A673 (cell line): ENCODE measurements around the gene ARHGAP35. TPM values are rescaled to one million over a fixed set of nuclear protein-coding genes. Genes with fewer than 3 reads are reported as not detected.

Experiments
- BruUV-seq: library from RNA; stranded (reverse); fragments of 400-500 nt; replicated peaks from 2 replicates; lab custom pipeline; 2021; lab: Mats Ljungman, UMichigan
- CTCF ChIA-PET: fragments of 300-600 bp; sonication (Branson Sonifier 250); formaldehyde crosslinking; loops from one replicate; lab custom pipeline; 2022; ENCODE audit warnings: antibody characterized with exemption; lab: Charles Lee
- POLR2A ChIA-PET: fragments of 300-600 bp; sonication (Branson Sonifier 250); formaldehyde crosslinking; loops from one replicate; lab custom pipeline; 2022; ENCODE audit warnings: antibody characterized with exemption; ENCODE audit not compliant: low non-redundant PET; lab: Charles Lee
- DNase-seq: peaks from one replicate; pipeline ENCODE4 v3.0.0-alpha.2; 2015; ENCODE audit warnings: low spot score
- H3K27ac ChIP-seq: fragments of 200-600 bp; sonication (generic); 2 replicates; pipeline ENCODE4 v1.5.1; 2016; ENCODE audit warnings: mixed run types, low read depth, mild to moderate bottlenecking, mixed read lengths, antibody characterized with exemption, low read length; ENCODE audit not compliant: poor library complexity, severe bottlenecking
- H3K27me3 ChIP-seq: fragments of 200-600 bp; sonication (generic); replicated peaks from 2 replicates; pipeline ENCODE4 v1.6.1; 2017; ENCODE audit warnings: mixed run types, low read depth, mild to moderate bottlenecking, mixed read lengths, antibody characterized with exemption, low read length; ENCODE audit not compliant: insufficient read depth, poor library complexity
- H3K36me3 ChIP-seq: fragments of 200-600 bp; sonication (generic); 2 replicates; pipeline ENCODE4 v1.6.1; 2016; ENCODE audit warnings: mixed run types, mild to moderate bottlenecking, mixed read lengths, antibody characterized with exemption, low read length; ENCODE audit not compliant: insufficient read depth, poor library complexity, severe bottlenecking
- H3K4me1 ChIP-seq: fragments of 200-600 bp; sonication (generic); 2 replicates; pipeline ENCODE4 v1.6.1; 2017; ENCODE audit warnings: mixed run types, mild to moderate bottlenecking, mixed read lengths, antibody characterized with exemption, low read length; ENCODE audit not compliant: insufficient read depth, poor library complexity, severe bottlenecking
- H3K4me3 ChIP-seq: fragments of 200-600 bp; sonication (generic); 2 replicates; pipeline ENCODE4 v1.5.1; 2016; ENCODE audit warnings: low read depth, mixed run types, mild to moderate bottlenecking, mixed read lengths, low read length; ENCODE audit not compliant: poor library complexity, severe bottlenecking
- H3K9me3 ChIP-seq: fragments of 200-600 bp; sonication (generic); 2 replicates; pipeline ENCODE4 v1.6.1; 2016; ENCODE audit warnings: mixed run types, low read depth, mild to moderate bottlenecking, mixed read lengths, antibody characterized with exemption, low read length; ENCODE audit not compliant: poor library complexity, severe bottlenecking
- CTCF ChIP-seq: fragments of 300-800, 200-600 bp; sonication (generic); conservative IDR thresholded peaks from 2 replicates; pipeline ENCODE4 v1.5.1; 2017; ENCODE audit warnings: low read depth, mild to moderate bottlenecking, antibody characterized with exemption, low read length, moderate library complexity, mixed read lengths
- EZH2 ChIP-seq: fragments of 200-600 bp; sonication (generic); IDR thresholded peaks from 2 replicates; pipeline ENCODE4 v1.6.1; 2017; ENCODE audit warnings: borderline replicate concordance, low read depth, mild to moderate bottlenecking, mixed read lengths, antibody characterized with exemption, low read length; ENCODE audit not compliant: poor library complexity, severe bottlenecking
- intact Hi-C: fragments of 100-400 bp; cut with micrococcal nuclease; formaldehyde crosslinking; loops from one replicate; pipeline ENCODE4 v1.10.0; 2022; ENCODE audit not compliant: unreplicated experiment
- total RNA-seq: library from RNA; stranded (reverse); gene quantifications from 2 replicates; pipeline ENCODE4 v1.2.3, GENCODE V29; 2021

The ARHGAP35 gene
- total RNA-seq, 1 experiment from 2014 or later, result 76.7 TPM

GRCh38 chr19:46838160-46838559 is 22.6 kb upstream of the ARHGAP35 start:
- H3K4me1 ChIP-seq, result no peaks in the 10 kb centered on the region
- ChIA-PET POLR2A (no interaction called here), CTCF (no interaction called here)
- H3K27ac ChIP-seq, result no peak overlapping the region
- TF ChIP-seq EZH2 (no peak), CTCF (no peak)
- peaks cover 32% of the 10 kb centered on the region for H3K36me3 ChIP-seq
- no peaks in the 10 kb centered on the region for H3K9me3 ChIP-seq
- no peaks in the 10 kb centered on the region for H3K27me3 ChIP-seq
- BruUV-seq, result TSS peak; percentile 81
- DNase-seq, result no peak
- intact Hi-C loops, result no loop called here
- H3K4me3 ChIP-seq, result no peak overlapping the region

- no peaks in the 10 kb centered on the region for H3K27me3 ChIP-seq
- intact Hi-C loops, result loop anchor here (2.0 kb wide), 1 partner anchor 83 kb away; no protein-coding TSS in a partner anchor
- H3K36me3 ChIP-seq, result peaks cover 40% of the 10 kb centered on the region
- H3K4me3 ChIP-seq, result no peak overlapping the region
- TF ChIP-seq CTCF (no peak), EZH2 (no peak)
- ChIA-PET CTCF (interaction anchor here (0.6 to 1.6 kb wide), 13 partner anchors 10 to 515 kb away, joined by 3 to 14 read pairs (median 5); partner anchors contain the start of genes AP2S1 and SLC1A5), POLR2A (no interaction called here)
- H3K27ac ChIP-seq, result no peak overlapping the region
- no peaks in the 10 kb centered on the region for H3K4me1 ChIP-seq
- no peak for DNase-seq
- no TSS peak for BruUV-seq
- no peaks in the 10 kb centered on the region for H3K9me3 ChIP-seq
Observed at GRCh38 chr19:46839752-46840497, 20.9 kb upstream of the ARHGAP35 start.

GRCh38 chr19:46840498-46840942 is 20.3 kb upstream of the ARHGAP35 start:
- Histone ChIP-seq H3K27me3 (no peaks in the 10 kb centered on the region), H3K27ac (no peak overlapping the region), H3K36me3 (peaks cover 40% of the 10 kb centered on the region), H3K4me3 (no peak overlapping the region), H3K9me3 (no peaks in the 10 kb centered on the region), H3K4me1 (no peaks in the 10 kb centered on the region)
- ChIA-PET POLR2A (interaction anchor here (0.6 kb wide), 1 partner anchor 190 kb away, joined by 12 read pairs; no protein-coding TSS in a partner anchor), CTCF (interaction anchor here (0.6 to 1.6 kb wide), 14 partner anchors 11 to 514 kb away, joined by 3 to 14 read pairs (median 5); partner anchors contain the start of genes AP2S1 and SLC1A5)
- intact Hi-C loops, result loop anchor here (2.0 kb wide), 1 partner anchor 84 kb away; no protein-coding TSS in a partner anchor
- peak; percentile 81 for DNase-seq
- no TSS peak for BruUV-seq
- TF ChIP-seq CTCF (peak; percentile 90), EZH2 (no peak)
